Liver (tissue), 9 donors: ENCODE measurements around the gene CANX. TPM values are rescaled to one million over a fixed set of nuclear protein-coding genes. Genes with fewer than 3 reads are reported as not detected.

Source experiments
- DNase-seq: peaks from one replicate; pipeline ENCODE4 v3.0.0-alpha.2; 2017; ENCODE audit warnings: low spot score
- H3K27ac ChIP-seq, 2 donors: one replicate each; pipeline ENCODE4 v1.7.0; 2013; ENCODE audit warnings: inconsistent platforms in 2 of 2, low read length in 2 of 2, control low read depth in 1 of 2, low read depth in 1 of 2, mild to moderate bottlenecking in 1 of 2
- H3K27me3 ChIP-seq, 4 donors: one replicate each; pipeline versions ENCODE4 v1.6.1 to v1.7.0; 2013; ENCODE audit warnings: low read length in 3 of 4, inconsistent platforms in 1 of 4, mild to moderate bottlenecking in 1 of 4, moderate library complexity in 1 of 4; ENCODE audit not compliant: control insufficient read depth in 4 of 4, insufficient read depth in 4 of 4
- H3K36me3 ChIP-seq, 4 donors: one replicate each; pipeline versions ENCODE4 v1.6.1 to v1.7.0; 2013; ENCODE audit warnings: low read length in 3 of 4, mild to moderate bottlenecking in 3 of 4, low read depth in 1 of 4, moderate library complexity in 1 of 4; ENCODE audit not compliant: control insufficient read depth in 4 of 4, insufficient read depth in 3 of 4
- H3K4me1 ChIP-seq, 4 donors: one replicate each; pipeline versions ENCODE4 v1.6.1 to v1.7.0; 2013; ENCODE audit warnings: low read length in 3 of 4, mild to moderate bottlenecking in 3 of 4, moderate library complexity in 1 of 4; ENCODE audit not compliant: control insufficient read depth in 4 of 4, insufficient read depth in 4 of 4
- H3K4me3 ChIP-seq, 3 donors: one replicate each; pipeline versions ENCODE4 v1.6.1 to v1.7.0; 2013; ENCODE audit warnings: low read length in 3 of 3, control low read depth in 1 of 3, low read depth in 1 of 3, mild to moderate bottlenecking in 1 of 3
- H3K9ac ChIP-seq, 2 donors: one replicate each; pipeline ENCODE4 v1.7.0; 2013; ENCODE audit warnings: low read length in 2 of 2, mild to moderate bottlenecking in 2 of 2, moderate library complexity in 2 of 2, control low read depth in 1 of 2, low read depth in 1 of 2
- H3K9me3 ChIP-seq, 4 donors: one replicate each; pipeline versions ENCODE4 v1.6.1 to v1.7.0; 2013; ENCODE audit warnings: low read length in 3 of 4; ENCODE audit not compliant: control insufficient read depth in 4 of 4
- ATF3 ChIP-seq: IDR thresholded peaks from 2 replicates; pipeline ENCODE4 v1.6.1; 2016; ENCODE audit warnings: antibody characterized with exemption
- FOXA2 ChIP-seq: IDR thresholded peaks from 2 replicates; pipeline ENCODE4 v1.6.1; 2016; ENCODE audit warnings: antibody characterized with exemption
- GABPA ChIP-seq, 2 donors: IDR thresholded peaks in 1 of 2; conservative IDR thresholded peaks in 1 of 2; 2 replicates each; pipeline ENCODE4 v1.6.1; 2016; ENCODE audit warnings: antibody characterized with exemption in 2 of 2, mild to moderate bottlenecking in 1 of 2, moderate library complexity in 1 of 2
- HNF4A ChIP-seq, 2 donors: conservative IDR thresholded peaks; 2 replicates each; pipeline ENCODE4 v1.6.1; 2016; ENCODE audit warnings: antibody characterized with exemption in 2 of 2, mild to moderate bottlenecking in 2 of 2
- HNF4G ChIP-seq: IDR thresholded peaks from 2 replicates; pipeline ENCODE4 v1.6.1; 2016; ENCODE audit warnings: antibody characterized with exemption
- JUND ChIP-seq, 2 donors: IDR thresholded peaks; 2 replicates each; pipeline ENCODE4 v1.6.1; 2016; ENCODE audit warnings: antibody characterized with exemption in 2 of 2
- NR2F2 ChIP-seq: IDR thresholded peaks from 2 replicates; pipeline ENCODE4 v1.6.1; 2016; ENCODE audit warnings: antibody characterized with exemption
- RAD21 ChIP-seq, 2 donors: IDR thresholded peaks; 2 replicates each; pipeline ENCODE4 v1.6.1; 2016; ENCODE audit warnings: antibody characterized with exemption in 2 of 2, mild to moderate bottlenecking in 2 of 2
- SP1 ChIP-seq: IDR thresholded peaks from 2 replicates; pipeline ENCODE4 v1.6.1; 2018; ENCODE audit warnings: antibody characterized with exemption, mild to moderate bottlenecking
- YY1 ChIP-seq: IDR thresholded peaks from 2 replicates; pipeline ENCODE4 v1.6.1; 2016; ENCODE audit warnings: antibody characterized with exemption, mild to moderate bottlenecking
- whole genome bisulfite sequencing: extraction: QIAGEN DNeasy Blood & Tissue Kit; methylation state at CpG from one replicate; pipeline ENCODE4 v1.1.7; 2013; 5-methylcytosine and 5-hydroxymethylcytosine counted together
- polyA plus RNA-seq, 2 donors: library from polyadenylated mRNA; stranded (reverse) in 1 of 2; unstranded in 1 of 2; fragments of 200-250 nt in 1 of 2; fragments of >200 nt in 1 of 2; fragmentation: Nextera tagmentation in 1 of 2; extraction: Ambion mirVana in 1 of 2; gene quantifications; one replicate each; pipeline versions ENCODE4 v1.2.1 to v1.2.3, GENCODE V29; 2013 to 2015
- total RNA-seq, 2 donors: library from RNA; depleted of rRNA; stranded (reverse); fragments of >200 nt; gene quantifications; one replicate each; pipeline ENCODE4 v1.2.3, GENCODE V29; 2014
- TF ChIP-seq, protein P1 (sequence below): IDR thresholded peaks from 2 replicates; pipeline ENCODE4 v1.6.1; 2016; ENCODE audit warnings: antibody characterized with exemption
- TF ChIP-seq, protein P2 (sequence below): IDR thresholded peaks from 2 replicates; pipeline ENCODE4 v1.6.1; 2016; ENCODE audit warnings: antibody characterized with exemption, mild to moderate bottlenecking
- donor health status: healthy.
- donor health status: healthy.
- donor health status: healthy.
- donor health status: healthy.
- donor health status: healthy.

The CANX gene
- total and polyA plus RNA-seq, 4 donors, result 129 to 628 (median 314) TPM

DNA sequence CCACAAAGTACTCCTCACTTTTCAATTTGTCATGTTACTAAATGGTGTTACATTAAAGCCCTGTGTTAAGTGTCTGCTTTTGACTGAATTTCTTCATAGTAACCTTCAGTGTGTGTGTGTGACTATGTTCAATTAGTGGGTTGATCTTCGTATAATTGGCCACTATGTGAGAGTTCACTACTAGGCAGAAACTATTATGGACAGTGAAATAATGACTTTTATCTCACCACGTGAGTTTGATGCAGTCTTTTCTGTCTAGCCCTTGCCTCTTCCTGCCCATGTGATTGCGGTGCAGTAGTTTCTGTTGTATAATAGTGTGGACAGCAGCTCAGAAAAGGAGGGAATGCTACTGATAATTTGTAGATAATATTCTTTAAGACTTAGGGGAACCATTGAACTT, 32.1 kb downstream of the CANX start:
- Histone ChIP-seq H3K4me1 (peaks cover 5 to 36% (median 26%) of the 10 kb centered on the region in 4 donors), H3K4me3 (no peak overlapping the region), H3K9ac (no peak overlapping the region), H3K27me3 (no peaks in the 10 kb centered on the region), H3K9me3 (no peaks in the 10 kb centered on the region), H3K27ac (no peak overlapping the region), H3K36me3 (peaks cover 8 to 40% (median 36%) of the 10 kb centered on the region in 4 donors)
- TF ChIP-seq FOXA2, result no peak
- 75% methylated on average over 3 of the region's 3 CpGs for WGBS
- no peak for DNase-seq

DNA sequence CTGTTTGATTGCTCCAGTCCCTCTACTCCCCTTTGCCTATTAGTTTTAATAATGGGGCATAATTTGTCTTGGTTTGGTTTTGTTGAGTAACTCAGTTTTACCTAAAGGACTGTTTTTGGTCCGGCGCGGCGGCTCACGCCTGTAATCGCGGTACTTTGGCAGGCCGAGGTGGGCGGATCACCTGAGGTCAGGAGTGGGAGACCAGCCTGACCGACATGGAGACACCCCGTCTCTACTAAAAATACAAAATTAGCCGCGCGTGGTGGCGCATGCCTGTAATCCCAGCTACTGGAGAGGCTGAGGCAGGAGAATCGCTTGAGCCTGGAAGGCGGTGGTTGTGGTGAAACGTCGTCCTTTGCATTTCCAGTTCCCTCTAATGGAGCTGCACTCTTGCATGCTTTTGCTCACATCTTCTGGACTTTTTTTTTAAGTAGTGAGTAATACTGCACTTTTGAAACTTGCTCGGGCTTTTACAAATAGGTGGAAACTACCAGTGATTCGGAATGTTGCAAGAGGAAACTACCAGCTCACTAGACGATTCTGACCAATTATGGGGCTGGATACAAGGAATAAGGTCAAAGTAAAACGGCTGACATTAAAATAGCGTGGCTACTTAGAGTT, 33.1 kb downstream of the CANX start:
- TF ChIP-seq ATF3, result no peak
- WGBS, result 50% methylated on average over 24 of the region's 24 CpGs
- H3K9me3 ChIP-seq, result no peaks in the 10 kb centered on the region
- H3K27me3 ChIP-seq, result no peaks in the 10 kb centered on the region
- peaks cover 6 to 36% (median 31%) of the 10 kb centered on the region in 4 donors for H3K36me3 ChIP-seq
- H3K4me3 ChIP-seq, result peak overlapping the region; percentile 24 to 41 (median 29)
- peak overlapping the region; percentile 84 to 94 for H3K27ac ChIP-seq
- peaks cover 5 to 36% (median 27%) of the 10 kb centered on the region in 4 donors for H3K4me1 ChIP-seq
- peak overlapping the region; percentile 49 to 83 for H3K9ac ChIP-seq
- DNase-seq, result no peak

DNA sequence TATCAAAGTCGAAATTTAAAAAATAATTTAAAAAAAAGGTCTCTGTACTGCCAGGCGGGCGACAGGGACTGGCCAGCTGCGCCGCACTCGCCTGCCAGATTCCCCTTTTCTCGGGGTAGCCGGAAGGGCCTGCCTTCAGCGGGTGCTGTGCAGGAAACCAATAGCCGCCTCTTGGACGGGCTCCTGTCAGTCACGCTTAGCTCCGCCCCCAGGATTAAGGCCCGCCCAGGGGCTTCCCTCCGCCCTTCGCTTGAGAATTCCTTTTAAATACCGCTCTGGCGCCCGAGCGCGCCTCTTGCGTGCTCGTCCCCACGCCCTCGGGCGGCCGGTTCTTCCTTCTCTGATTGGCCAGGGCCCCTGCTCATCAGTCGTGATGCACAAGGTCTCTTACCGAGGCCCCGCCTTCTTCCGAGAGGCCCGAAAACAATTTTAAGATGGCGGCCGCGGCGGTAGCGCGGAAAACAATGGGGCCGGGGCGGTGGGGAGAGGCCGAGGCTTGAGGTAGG, 33.7 kb downstream of the CANX start, which contains the start of gene MAML1:
TSS of gene MAML1 (plus strand) at position 411 of the 506 bp plus-strand sequence. CDS start 291 bp downstream, outside the sequence.
- Histone ChIP-seq H3K4me1 (peaks cover 5 to 36% (median 27%) of the 10 kb centered on the region in 4 donors), H3K9me3 (no peaks in the 10 kb centered on the region), H3K27ac (peak within 1 kb of the TSS; percentile 92 to 94), H3K9ac (peak within 1 kb of the TSS; percentile 83 to 94), H3K36me3 (peaks cover 4 to 30% (median 25%) of the 10 kb centered on the region in 4 donors), H3K27me3 (no peaks in the 10 kb centered on the region), H3K4me3 (peak within 1 kb of the TSS; percentile 66 to 95 (median 73))
- under 1% methylated on average over 41 of the region's 41 CpGs for WGBS
- DNase-seq, result peak; percentile 99
- TF ChIP-seq HNF4A (conservative IDR thresholded peaks at IDR 0.05) (peak in 1 of 2 donors; percentile 8), NR2F2 (peak; percentile 39), HNF4G (no peak), GABPA (IDR thresholded peaks at IDR 0.05 in 1 of 2, conservative IDR thresholded peaks at IDR 0.05 in 1 of 2) (peak; percentile 55 to 81), YY1 (peak; percentile 98), RAD21 (IDR thresholded peaks at IDR 0.05) (peak; percentile 20 to 46), SP1 (peak; percentile 91), JUND (IDR thresholded peaks at IDR 0.05) (no peak)
- TF ChIP-seq, protein P1, sequence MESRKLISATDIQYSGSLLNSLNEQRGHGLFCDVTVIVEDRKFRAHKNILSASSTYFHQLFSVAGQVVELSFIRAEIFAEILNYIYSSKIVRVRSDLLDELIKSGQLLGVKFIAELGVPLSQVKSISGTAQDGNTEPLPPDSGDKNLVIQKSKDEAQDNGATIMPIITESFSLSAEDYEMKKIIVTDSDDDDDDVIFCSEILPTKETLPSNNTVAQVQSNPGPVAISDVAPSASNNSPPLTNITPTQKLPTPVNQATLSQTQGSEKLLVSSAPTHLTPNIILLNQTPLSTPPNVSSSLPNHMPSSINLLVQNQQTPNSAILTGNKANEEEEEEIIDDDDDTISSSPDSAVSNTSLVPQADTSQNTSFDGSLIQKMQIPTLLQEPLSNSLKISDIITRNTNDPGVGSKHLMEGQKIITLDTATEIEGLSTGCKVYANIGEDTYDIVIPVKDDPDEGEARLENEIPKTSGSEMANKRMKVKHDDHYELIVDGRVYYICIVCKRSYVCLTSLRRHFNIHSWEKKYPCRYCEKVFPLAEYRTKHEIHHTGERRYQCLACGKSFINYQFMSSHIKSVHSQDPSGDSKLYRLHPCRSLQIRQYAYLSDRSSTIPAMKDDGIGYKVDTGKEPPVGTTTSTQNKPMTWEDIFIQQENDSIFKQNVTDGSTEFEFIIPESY, result peak; percentile 75
- TF ChIP-seq, protein P2, sequence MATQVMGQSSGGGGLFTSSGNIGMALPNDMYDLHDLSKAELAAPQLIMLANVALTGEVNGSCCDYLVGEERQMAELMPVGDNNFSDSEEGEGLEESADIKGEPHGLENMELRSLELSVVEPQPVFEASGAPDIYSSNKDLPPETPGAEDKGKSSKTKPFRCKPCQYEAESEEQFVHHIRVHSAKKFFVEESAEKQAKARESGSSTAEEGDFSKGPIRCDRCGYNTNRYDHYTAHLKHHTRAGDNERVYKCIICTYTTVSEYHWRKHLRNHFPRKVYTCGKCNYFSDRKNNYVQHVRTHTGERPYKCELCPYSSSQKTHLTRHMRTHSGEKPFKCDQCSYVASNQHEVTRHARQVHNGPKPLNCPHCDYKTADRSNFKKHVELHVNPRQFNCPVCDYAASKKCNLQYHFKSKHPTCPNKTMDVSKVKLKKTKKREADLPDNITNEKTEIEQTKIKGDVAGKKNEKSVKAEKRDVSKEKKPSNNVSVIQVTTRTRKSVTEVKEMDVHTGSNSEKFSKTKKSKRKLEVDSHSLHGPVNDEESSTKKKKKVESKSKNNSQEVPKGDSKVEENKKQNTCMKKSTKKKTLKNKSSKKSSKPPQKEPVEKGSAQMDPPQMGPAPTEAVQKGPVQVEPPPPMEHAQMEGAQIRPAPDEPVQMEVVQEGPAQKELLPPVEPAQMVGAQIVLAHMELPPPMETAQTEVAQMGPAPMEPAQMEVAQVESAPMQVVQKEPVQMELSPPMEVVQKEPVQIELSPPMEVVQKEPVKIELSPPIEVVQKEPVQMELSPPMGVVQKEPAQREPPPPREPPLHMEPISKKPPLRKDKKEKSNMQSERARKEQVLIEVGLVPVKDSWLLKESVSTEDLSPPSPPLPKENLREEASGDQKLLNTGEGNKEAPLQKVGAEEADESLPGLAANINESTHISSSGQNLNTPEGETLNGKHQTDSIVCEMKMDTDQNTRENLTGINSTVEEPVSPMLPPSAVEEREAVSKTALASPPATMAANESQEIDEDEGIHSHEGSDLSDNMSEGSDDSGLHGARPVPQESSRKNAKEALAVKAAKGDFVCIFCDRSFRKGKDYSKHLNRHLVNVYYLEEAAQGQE, result peak; percentile 60
